Suprapubic skin (tissue), 3 donors: ENCODE measurements around the gene CDSN.

Experiments used
- POLR2A ChIP-seq, 2 donors: fragments of 450-650 bp; IDR thresholded peaks; one replicate each; pipeline ENCODE4 v1.6.1; 2017; ENCODE audit warnings: antibody characterized with exemption in 2 of 2, mild to moderate bottlenecking in 2 of 2, moderate library complexity in 2 of 2
- TF ChIP-seq, protein P1 (sequence below), 2 donors: fragments of 200-600 bp in 1 of 2; fragments of 450-650 bp in 1 of 2; sonication (generic) in 1 of 2; IDR thresholded peaks; one replicate each; pipeline ENCODE4 v1.5.1; 2016 to 2019; ENCODE audit warnings: antibody characterized with exemption in 2 of 2, mild to moderate bottlenecking in 1 of 2, moderate library complexity in 1 of 2

DNA sequence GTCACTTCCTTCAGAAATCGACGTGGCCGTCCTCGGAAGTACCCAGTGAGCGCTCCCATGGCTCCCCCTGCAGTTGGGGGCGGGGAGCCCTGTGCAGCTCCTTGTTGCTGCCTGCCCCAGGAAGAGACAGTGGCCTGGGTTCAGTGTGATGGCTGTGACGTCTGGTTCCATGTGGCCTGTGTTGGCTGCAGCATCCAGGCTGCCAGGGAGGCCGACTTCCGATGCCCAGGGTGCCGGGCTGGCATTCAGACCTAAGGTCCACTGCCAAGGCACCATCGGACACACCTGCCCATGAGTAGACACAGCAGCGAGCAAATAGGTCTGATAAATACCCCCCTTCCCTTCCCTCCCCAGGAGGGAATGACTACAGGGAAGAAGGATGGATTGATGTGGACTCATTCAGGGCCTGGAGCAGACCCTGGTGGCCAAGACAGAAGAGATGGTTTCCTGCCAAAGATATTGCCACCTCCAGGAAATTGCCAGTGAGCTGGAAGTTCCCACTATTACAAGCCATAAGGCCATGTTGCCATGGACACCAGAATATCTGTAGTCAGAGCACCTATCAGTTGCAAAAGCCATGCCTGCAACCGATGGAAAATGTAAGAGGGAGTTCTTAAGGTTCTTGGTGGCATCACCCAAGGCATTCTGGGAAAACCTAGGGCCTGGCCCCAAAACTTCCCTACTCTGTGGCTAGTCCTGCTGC is 42.4 kb upstream of the CDSN start:
- TF ChIP-seq, protein P1, sequence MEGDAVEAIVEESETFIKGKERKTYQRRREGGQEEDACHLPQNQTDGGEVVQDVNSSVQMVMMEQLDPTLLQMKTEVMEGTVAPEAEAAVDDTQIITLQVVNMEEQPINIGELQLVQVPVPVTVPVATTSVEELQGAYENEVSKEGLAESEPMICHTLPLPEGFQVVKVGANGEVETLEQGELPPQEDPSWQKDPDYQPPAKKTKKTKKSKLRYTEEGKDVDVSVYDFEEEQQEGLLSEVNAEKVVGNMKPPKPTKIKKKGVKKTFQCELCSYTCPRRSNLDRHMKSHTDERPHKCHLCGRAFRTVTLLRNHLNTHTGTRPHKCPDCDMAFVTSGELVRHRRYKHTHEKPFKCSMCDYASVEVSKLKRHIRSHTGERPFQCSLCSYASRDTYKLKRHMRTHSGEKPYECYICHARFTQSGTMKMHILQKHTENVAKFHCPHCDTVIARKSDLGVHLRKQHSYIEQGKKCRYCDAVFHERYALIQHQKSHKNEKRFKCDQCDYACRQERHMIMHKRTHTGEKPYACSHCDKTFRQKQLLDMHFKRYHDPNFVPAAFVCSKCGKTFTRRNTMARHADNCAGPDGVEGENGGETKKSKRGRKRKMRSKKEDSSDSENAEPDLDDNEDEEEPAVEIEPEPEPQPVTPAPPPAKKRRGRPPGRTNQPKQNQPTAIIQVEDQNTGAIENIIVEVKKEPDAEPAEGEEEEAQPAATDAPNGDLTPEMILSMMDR (IDR thresholded peaks at IDR 0.05), result no peak
- no peak for TF ChIP-seq POLR2A (IDR thresholded peaks at IDR 0.05)
